Measurements from ENCODE around the gene CCDC183. TPM values are rescaled to one million over a fixed set of nuclear protein-coding genes. Genes with fewer than 3 reads are reported as not detected.
"Not testable (repeated sequence)": the region's sequence is repeated elsewhere in the genome, so short reads cannot be mapped to it uniquely, and the experiment has no call there.

CCDC183 gene
- total and polyA plus RNA-seq, 7 donors = 0.71 to 3.5 (median 2.2) TPM; not detected in 1

- Histone ChIP-seq H3K4me3 (no peak overlapping the region), H3K4me1 (peaks cover 0 to 44% (median 39%) of the 10 kb centered on the region in 4 donors), H3K36me3 (peaks cover 0 to 42% (median 15%) of the 10 kb centered on the region in 4 donors), H3K27ac (peak overlapping the region in 1 of 4 donors; percentile 22), H3K27me3 (peaks cover 10 to 28% (median 20%) of the 10 kb centered on the region in 3 donors), H3K9me3 (no peaks in the 10 kb centered on the region)
- no peak for DNase-seq
- no peak for TF ChIP-seq POLR2AphosphoS5 (IDR thresholded peaks at IDR 0.05)
- intact Hi-C loops (cut with DNase I) = loop anchor here (10.0 kb wide), 1 partner anchor 194 kb away; the partner anchor contains the start of gene FUT7
- 23 to 70% methylated on average over 32 of the region's 32 CpGs for WGBS, 2 donors
Measured at GRCh38 chr9:136840140-136840876, 44.2 kb downstream of the CCDC183 start.

GRCh38 chr9:136840877-136841645 is 44.9 kb downstream of the CCDC183 start:
- WGBS, 2 donors = 16 to 63% methylated on average over 28 of the region's 28 CpGs
- peaks cover 0 to 36% (median 15%) of the 10 kb centered on the region in 4 donors for H3K36me3 ChIP-seq

GRCh38 chr9:136841646-136842379 is 45.7 kb downstream of the CCDC183 start:
- 8 to 52% methylated on average over 16 of the region's 16 CpGs for WGBS, 2 donors
- DNase-seq, H3K9me3 ChIP-seq: not testable (repeated sequence)
- Histone ChIP-seq H3K4me1 (peaks cover 0 to 59% (median 51%) of the 10 kb centered on the region in 4 donors), H3K27ac (peak overlapping the region in 1 of 4 donors; percentile 43), H3K27me3 (peaks cover 23 to 43% (median 36%) of the 10 kb centered on the region in 3 donors), H3K4me3 (peak overlapping the region in 3 of 4 donors; percentile 35 to 45 (median 42)), H3K36me3 (peaks cover 0 to 29% (median 15%) of the 10 kb centered on the region in 4 donors)
- intact Hi-C loops (cut with DNase I) = loop anchor here (2.0 to 10.0 kb wide), 2 partner anchors 103 to 193 kb away; partner anchors contain the start of genes C8G, FBXW5 and FUT7

More at GRCh38 chr9:136840877-136841645, 44.9 kb downstream of the CCDC183 start:
- intact Hi-C loops (cut with DNase I) = loop anchor here (10.0 kb wide), 1 partner anchor 194 kb away; the partner anchor contains the start of gene FUT7
- no peak for TF ChIP-seq POLR2AphosphoS5 (IDR thresholded peaks at IDR 0.05)
- no peak for TF ChIP-seq POLR2A (IDR thresholded peaks at IDR 0.05)
- TF ChIP-seq EP300 (IDR thresholded peaks at IDR 0.05) = no peak
- no peak for TF ChIP-seq CTCF (IDR thresholded peaks at IDR 0.05)
- Histone ChIP-seq H3K4me1 (peaks cover 0 to 51% (median 45%) of the 10 kb centered on the region in 4 donors), H3K9me3 (no peaks in the 10 kb centered on the region), H3K4me3 (no peak overlapping the region), H3K27me3 (peaks cover 18 to 35% (median 28%) of the 10 kb centered on the region in 3 donors), H3K27ac (peak overlapping the region in 1 of 4 donors; percentile 22)
- no peak for DNase-seq

GRCh38 chr9:136842380-136842948 is 46.3 kb downstream of the CCDC183 start, which contains the start of gene AJM1:
TSS of gene AJM1 (plus strand) at chr9:136842478. CDS start at chr9:136844415, 1,937 bp downstream.
- Histone ChIP-seq H3K4me1 (peaks cover 0 to 65% (median 58%) of the 10 kb centered on the region in 4 donors), H3K27me3 (peaks cover 29 to 49% (median 42%) of the 10 kb centered on the region in 3 donors), H3K27ac (peak within 1 kb of the TSS in 2 of 4 donors; percentile 43 to 55), H3K36me3 (peaks cover 0 to 29% (median 15%) of the 10 kb centered on the region in 4 donors), H3K4me3 (peak within 1 kb of the TSS; percentile 14 to 45 (median 38))
- H3K9me3 ChIP-seq = not testable (repeated sequence)
- peak; percentile 87 for DNase-seq
- intact Hi-C loops (cut with DNase I) = loop anchor here (2.0 to 10.0 kb wide), 2 partner anchors 102 to 192 kb away; partner anchors contain the start of genes C8G, FBXW5 and FUT7
- 1% methylated on average over 23 to 27 of the region's 27 CpGs for WGBS, 2 donors
- peak in 2 of 4 donors; percentile 14 to 39 for TF ChIP-seq POLR2AphosphoS5 (IDR thresholded peaks at IDR 0.05)
- TF ChIP-seq CTCF (IDR thresholded peaks at IDR 0.05) = peak; percentile 80 to 94 (median 84)

- DNase-seq, H3K4me3 ChIP-seq, H3K9me3 ChIP-seq: not testable (repeated sequence)
- H3K27ac ChIP-seq = peak overlapping the region in 1 of 4 donors; percentile 55
- peaks cover 0 to 74% (median 66%) of the 10 kb centered on the region in 4 donors for H3K4me1 ChIP-seq
- H3K27me3 ChIP-seq = peaks cover 30 to 57% (median 50%) of the 10 kb centered on the region in 3 donors
- intact Hi-C loops (cut with DNase I) = loop anchor here (2.0 to 10.0 kb wide), 2 partner anchors 102 to 192 kb away; partner anchors contain the start of genes C8G, FBXW5 and FUT7
- WGBS, 2 donors = 10 to 16% methylated on average over 21 of the region's 21 CpGs
- peaks cover 0 to 24% (median 15%) of the 10 kb centered on the region in 4 donors for H3K36me3 ChIP-seq
Measured at GRCh38 chr9:136843159-136843800, 47.1 kb downstream of the CCDC183 start.

Measured in sigmoid colon (tissue), 7 donors.